ENCODE results near the gene PSTPIP2. TPM values are rescaled to one million over a fixed set of nuclear protein-coding genes. Genes with fewer than 3 reads are reported as not detected.
A peak's percentile ranks its signal among the peaks of the same experiment; 100 is the strongest.

Gene PSTPIP2
- total and polyA plus RNA-seq, 2 experiments from 2014 or later: 1.4 to 2.6 TPM

DNA sequence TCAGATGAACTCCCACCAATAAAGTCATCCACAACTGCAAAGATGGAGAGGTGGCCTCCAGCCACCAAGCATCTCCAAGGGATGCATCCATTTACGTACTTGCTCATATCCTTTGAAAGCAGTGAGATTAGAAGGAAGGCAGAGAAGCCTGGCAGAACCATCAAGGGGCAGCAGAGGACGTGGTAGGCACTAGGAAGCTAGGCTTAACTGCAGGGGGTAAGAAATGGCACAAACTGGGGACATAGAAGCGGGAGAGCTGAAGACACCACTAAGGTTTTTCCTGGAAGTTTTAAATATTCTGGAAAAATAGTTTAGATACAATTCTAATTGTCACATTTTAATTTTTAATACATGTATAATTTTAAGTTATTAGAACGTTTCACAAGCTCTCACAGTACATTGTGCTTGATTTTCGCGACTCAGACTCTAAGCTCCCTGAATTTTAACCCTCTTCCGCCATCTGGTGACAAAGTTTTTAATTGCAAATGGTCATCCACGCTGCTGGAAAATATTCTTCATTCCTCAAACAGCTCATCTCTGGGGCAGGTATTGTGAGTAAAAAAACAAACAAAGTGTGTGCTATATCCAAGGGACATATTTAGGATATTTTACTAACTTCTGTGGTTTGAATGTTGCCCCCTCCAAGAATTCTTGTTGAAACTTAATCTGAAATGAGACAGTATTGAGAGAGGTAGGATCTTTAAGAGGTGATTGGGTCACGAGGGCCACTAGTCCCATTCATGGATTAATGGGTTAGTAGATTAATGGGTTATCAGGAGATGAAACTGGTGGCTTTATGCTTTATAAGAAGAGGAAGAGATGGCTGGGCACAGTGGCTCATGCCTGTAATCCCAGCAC, 1.6 kb upstream of the PSTPIP2 start:
- no peaks in the 10 kb centered on the region for H3K9me2 ChIP-seq (ENCODE audit: insufficient read depth)
- Mint-ChIP-seq H3K27ac (no peak overlapping the region), H3K9me3 (no peaks in the 10 kb centered on the region), H3K4me3 (no peak overlapping the region; the same call in 2 of the 3 replicates), H3K4me1 (peaks cover 2% of the 10 kb centered on the region; the same call in 2 of the 3 replicates), H3K36me3 (ENCODE audit: low read depth) (peaks cover 8% of the 10 kb centered on the region; the same call in 2 of the 3 replicates), H3K27me3 (ENCODE audit: insufficient read depth, low read depth, poor library complexity) (peaks cover 34% of the 10 kb centered on the region)
- H3F3A ChIP-seq (replicated peaks; ENCODE audit: low read depth): peaks cover 10% of the 10 kb centered on the region; the same call in 1 of the 2 replicates
- no peak overlapping the region for H3K4me3 ChIP-seq
- H2AFZ ChIP-seq: no peak overlapping the region
- DNase-seq (ENCODE audit: low spot score) (peak; percentile 82), ATAC-seq (peak; percentile 9)
- no peak for TF ChIP-seq ETS1 (IDR thresholded peaks at IDR 0.05)
- TF ChIP-seq, protein P1, sequence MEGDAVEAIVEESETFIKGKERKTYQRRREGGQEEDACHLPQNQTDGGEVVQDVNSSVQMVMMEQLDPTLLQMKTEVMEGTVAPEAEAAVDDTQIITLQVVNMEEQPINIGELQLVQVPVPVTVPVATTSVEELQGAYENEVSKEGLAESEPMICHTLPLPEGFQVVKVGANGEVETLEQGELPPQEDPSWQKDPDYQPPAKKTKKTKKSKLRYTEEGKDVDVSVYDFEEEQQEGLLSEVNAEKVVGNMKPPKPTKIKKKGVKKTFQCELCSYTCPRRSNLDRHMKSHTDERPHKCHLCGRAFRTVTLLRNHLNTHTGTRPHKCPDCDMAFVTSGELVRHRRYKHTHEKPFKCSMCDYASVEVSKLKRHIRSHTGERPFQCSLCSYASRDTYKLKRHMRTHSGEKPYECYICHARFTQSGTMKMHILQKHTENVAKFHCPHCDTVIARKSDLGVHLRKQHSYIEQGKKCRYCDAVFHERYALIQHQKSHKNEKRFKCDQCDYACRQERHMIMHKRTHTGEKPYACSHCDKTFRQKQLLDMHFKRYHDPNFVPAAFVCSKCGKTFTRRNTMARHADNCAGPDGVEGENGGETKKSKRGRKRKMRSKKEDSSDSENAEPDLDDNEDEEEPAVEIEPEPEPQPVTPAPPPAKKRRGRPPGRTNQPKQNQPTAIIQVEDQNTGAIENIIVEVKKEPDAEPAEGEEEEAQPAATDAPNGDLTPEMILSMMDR (conservative IDR thresholded peaks at IDR 0.05; ENCODE audit: low read depth in 2 of 2): peak; percentile 71 to 79
- H3K4me2 ChIP-seq: no peak overlapping the region
- 0 out of 2 replicates have a peak, but pooled peaks cover 6% of the 10 kb centered on the region for H3K36me3 ChIP-seq (ENCODE audit: insufficient read depth)
- no peaks in the 10 kb centered on the region for H3K4me1 ChIP-seq (ENCODE audit: insufficient read depth)
- H3K27ac ChIP-seq (ENCODE audit: low read depth): no peak overlapping the region
- H3K27me3 ChIP-seq (ENCODE audit: insufficient read depth): peaks cover 39% of the 10 kb centered on the region
- H3K79me2 ChIP-seq (replicated peaks; ENCODE audit: insufficient read depth): no peaks in the 10 kb centered on the region
- peaks cover 20% of the 10 kb centered on the region for H4K20me1 ChIP-seq (replicated peaks; ENCODE audit: insufficient read depth)

DNA sequence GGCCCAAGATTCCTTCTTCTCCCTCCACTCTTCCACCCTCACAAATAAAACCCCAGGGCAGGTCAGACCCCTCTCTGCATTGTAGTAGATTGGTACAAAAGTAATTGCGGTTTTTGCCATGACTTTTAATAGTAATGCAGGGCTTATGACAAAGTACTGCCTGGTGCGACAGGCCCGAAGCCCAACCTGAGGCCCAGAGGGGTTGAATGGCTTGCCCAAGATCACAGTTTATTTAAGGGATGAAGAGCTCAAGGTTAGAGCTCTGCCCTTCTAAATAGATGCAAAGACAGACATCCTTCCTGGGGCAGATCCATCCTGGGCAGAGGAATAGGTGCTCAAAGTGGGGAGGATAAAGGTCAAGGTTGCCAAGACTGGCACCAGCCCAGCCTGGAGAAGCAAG, 899 bp upstream of the PSTPIP2 start:
- peaks cover 10% of the 10 kb centered on the region; the same call in 1 of the 2 replicates for H3F3A ChIP-seq (replicated peaks; ENCODE audit: low read depth)
- DNase-seq (ENCODE audit: low spot score) (no peak), ATAC-seq (no peak)
- H3K4me2 ChIP-seq: peak overlapping the region; percentile 88
- peaks cover 39% of the 10 kb centered on the region for H3K27me3 ChIP-seq (ENCODE audit: insufficient read depth)
- peaks cover 32% of the 10 kb centered on the region for H3K27me3 Mint-ChIP-seq (ENCODE audit: insufficient read depth, low read depth, poor library complexity)
- H3K9me3 Mint-ChIP-seq: no peaks in the 10 kb centered on the region
- H3K36me3 Mint-ChIP-seq (ENCODE audit: low read depth): peaks cover 8% of the 10 kb centered on the region; the same call in 2 of the 3 replicates
- peaks cover 15% of the 10 kb centered on the region for H4K20me1 ChIP-seq (replicated peaks; ENCODE audit: insufficient read depth)
- no peak overlapping the region for H3K27ac Mint-ChIP-seq
- no peaks in the 10 kb centered on the region for H3K9me2 ChIP-seq (ENCODE audit: insufficient read depth)
- no peaks in the 10 kb centered on the region for H3K79me2 ChIP-seq (replicated peaks; ENCODE audit: insufficient read depth)
- peaks cover 2% of the 10 kb centered on the region; the same call in 2 of the 3 replicates for H3K4me1 Mint-ChIP-seq
- no peak overlapping the region for H2AFZ ChIP-seq
- peak overlapping the region; percentile 77 for H3K4me3 Mint-ChIP-seq
- no peak overlapping the region for H3K27ac ChIP-seq (ENCODE audit: low read depth)
- H3K4me1 ChIP-seq (ENCODE audit: insufficient read depth): no peaks in the 10 kb centered on the region
- peak overlapping the region; percentile 81; the same call in 1 of the 2 replicates for H3K4me3 ChIP-seq
- H3K36me3 ChIP-seq (ENCODE audit: insufficient read depth): 0 out of 2 replicates have a peak, but pooled peaks cover 6% of the 10 kb centered on the region
- TF ChIP-seq ZNF114 (CRISPR knock-in tag; IDR thresholded peaks at IDR 0.05) (no peak), EZH2phosphoT487 (IDR thresholded peaks at IDR 0.05; ENCODE audit: unreplicated experiment) (no peak), NANOG (IDR thresholded peaks at IDR 0.05; ENCODE audit: borderline replicate concordance) (no peak), STAT1 (IDR thresholded peaks at IDR 0.05; ENCODE audit: unreplicated experiment) (no peak), JUNB (IDR thresholded peaks at IDR 0.05; ENCODE audit: unreplicated experiment) (no peak)
- TF ChIP-seq, protein P2, sequence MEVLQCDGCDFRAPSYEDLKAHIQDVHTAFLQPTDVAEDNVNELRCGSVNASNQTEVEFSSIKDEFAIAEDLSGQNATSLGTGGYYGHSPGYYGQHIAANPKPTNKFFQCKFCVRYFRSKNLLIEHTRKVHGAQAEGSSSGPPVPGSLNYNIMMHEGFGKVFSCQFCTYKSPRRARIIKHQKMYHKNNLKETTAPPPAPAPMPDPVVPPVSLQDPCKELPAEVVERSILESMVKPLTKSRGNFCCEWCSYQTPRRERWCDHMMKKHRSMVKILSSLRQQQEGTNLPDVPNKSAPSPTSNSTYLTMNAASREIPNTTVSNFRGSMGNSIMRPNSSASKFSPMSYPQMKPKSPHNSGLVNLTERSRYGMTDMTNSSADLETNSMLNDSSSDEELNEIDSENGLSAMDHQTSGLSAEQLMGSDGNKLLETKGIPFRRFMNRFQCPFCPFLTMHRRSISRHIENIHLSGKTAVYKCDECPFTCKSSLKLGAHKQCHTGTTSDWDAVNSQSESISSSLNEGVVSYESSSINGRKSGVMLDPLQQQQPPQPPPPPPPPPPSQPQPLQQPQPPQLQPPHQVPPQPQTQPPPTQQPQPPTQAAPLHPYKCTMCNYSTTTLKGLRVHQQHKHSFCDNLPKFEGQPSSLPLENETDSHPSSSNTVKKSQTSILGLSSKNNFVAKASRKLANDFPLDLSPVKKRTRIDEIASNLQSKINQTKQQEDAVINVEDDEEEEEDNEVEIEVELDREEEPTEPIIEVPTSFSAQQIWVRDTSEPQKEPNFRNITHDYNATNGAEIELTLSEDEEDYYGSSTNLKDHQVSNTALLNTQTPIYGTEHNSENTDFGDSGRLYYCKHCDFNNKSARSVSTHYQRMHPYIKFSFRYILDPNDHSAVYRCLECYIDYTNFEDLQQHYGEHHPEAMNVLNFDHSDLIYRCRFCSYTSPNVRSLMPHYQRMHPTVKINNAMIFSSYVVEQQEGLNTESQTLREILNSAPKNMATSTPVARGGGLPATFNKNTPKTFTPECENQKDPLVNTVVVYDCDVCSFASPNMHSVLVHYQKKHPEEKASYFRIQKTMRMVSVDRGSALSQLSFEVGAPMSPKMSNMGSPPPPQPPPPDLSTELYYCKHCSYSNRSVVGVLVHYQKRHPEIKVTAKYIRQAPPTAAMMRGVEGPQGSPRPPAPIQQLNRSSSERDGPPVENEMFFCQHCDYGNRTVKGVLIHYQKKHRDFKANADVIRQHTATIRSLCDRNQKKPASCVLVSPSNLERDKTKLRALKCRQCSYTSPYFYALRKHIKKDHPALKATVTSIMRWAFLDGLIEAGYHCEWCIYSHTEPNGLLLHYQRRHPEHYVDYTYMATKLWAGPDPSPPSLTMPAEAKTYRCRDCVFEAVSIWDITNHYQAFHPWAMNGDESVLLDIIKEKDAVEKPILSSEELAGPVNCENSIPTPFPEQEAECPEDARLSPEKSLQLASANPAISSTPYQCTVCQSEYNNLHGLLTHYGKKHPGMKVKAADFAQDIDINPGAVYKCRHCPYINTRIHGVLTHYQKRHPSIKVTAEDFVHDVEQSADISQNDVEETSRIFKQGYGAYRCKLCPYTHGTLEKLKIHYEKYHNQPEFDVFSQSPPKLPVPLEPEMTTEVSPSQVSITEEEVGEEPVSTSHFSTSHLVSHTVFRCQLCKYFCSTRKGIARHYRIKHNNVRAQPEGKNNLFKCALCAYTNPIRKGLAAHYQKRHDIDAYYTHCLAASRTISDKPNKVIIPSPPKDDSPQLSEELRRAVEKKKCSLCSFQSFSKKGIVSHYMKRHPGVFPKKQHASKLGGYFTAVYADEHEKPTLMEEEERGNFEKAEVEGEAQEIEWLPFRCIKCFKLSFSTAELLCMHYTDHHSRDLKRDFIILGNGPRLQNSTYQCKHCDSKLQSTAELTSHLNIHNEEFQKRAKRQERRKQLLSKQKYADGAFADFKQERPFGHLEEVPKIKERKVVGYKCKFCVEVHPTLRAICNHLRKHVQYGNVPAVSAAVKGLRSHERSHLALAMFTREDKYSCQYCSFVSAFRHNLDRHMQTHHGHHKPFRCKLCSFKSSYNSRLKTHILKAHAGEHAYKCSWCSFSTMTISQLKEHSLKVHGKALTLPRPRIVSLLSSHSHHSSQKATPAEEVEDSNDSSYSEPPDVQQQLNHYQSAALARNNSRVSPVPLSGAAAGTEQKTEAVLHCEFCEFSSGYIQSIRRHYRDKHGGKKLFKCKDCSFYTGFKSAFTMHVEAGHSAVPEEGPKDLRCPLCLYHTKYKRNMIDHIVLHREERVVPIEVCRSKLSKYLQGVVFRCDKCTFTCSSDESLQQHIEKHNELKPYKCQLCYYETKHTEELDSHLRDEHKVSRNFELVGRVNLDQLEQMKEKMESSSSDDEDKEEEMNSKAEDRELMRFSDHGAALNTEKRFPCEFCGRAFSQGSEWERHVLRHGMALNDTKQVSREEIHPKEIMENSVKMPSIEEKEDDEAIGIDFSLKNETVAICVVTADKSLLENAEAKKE (CRISPR knock-in tag; IDR thresholded peaks at IDR 0.05): no peak
- TF ChIP-seq, protein P1 (conservative IDR thresholded peaks at IDR 0.05; ENCODE audit: low read depth in 2 of 2): no peak
